ENCODE results near the gene CCL20. TPM values are rescaled to one million over a fixed set of nuclear protein-coding genes. Genes with fewer than 3 reads are reported as not detected.
"Not testable (repeated sequence)": the region's sequence is repeated elsewhere in the genome, so short reads cannot be mapped to it uniquely, and the experiment has no call there.

Gene CCL20
- total RNA-seq, 1 donor from 2014 or later = not detected

DNA sequence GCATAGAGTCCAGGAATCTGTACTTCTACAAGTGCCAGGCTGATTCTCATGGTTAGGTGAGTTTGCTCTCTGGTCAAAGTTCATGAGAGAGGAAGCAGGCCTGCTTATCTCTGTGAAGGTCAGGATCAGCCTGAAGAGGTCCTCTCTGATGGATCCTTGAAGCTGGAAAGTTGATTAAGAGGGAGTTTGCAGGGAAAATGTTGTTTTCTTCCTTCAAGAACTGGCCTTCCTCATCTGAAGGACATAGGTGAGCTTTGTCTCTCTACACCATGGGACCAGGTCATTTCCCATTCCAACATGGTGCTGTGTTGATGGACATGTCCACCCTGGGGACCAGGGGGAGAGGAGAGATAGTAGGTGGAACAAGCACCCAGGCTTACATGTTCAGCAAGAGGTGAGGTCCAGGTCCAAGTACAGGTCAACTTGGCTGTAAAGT lies 14.9 kb downstream of the CCL20 start:
- DNase-seq (ENCODE audit: low spot score in 2 of 2) = no peak
- no peak for FAIRE-seq

DNA sequence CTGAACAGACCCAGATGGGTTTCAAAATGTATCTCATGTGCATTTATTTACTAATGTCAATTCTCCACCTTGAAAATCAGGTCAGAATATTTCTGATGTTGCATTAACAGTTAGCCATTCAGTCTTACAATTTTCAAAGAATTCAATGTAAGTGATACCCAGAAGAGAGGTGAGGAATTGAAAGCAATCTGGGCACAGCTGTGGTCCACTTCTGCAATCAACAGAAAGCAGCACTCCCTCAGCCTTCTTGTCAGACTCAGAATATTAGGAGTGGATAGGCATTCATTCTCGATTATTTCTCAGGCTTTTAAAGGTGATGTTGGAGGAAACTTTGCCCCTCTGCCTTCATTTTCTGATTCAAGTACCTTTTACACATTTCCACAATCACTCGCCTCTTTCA lies 15.7 kb downstream of the CCL20 start:
- FAIRE-seq (no peak), DNase-seq (ENCODE audit: low spot score in 2 of 2) (no peak)

DNA sequence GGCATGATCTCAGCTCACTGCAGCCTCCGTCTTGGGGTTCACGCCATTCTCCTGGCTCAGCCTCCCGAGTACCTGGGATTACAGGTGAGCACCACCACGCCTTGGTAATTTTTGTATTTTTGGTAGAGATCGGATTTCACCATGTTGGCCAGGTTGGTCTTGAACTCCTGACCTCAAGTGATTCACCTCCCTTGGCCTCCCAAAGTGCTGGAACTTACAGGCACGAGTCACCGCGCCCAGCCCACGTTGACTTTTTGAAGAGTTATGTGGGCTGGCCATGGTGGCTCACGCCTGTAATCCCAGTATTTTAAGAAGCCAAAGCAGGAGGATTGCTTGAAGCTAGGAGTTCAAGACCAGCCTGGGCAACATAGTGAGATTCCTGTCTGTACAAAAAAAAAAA lies 20.8 kb downstream of the CCL20 start:
- FAIRE-seq (no peak), DNase-seq (ENCODE audit: low spot score in 2 of 2) (no peak)

DNA sequence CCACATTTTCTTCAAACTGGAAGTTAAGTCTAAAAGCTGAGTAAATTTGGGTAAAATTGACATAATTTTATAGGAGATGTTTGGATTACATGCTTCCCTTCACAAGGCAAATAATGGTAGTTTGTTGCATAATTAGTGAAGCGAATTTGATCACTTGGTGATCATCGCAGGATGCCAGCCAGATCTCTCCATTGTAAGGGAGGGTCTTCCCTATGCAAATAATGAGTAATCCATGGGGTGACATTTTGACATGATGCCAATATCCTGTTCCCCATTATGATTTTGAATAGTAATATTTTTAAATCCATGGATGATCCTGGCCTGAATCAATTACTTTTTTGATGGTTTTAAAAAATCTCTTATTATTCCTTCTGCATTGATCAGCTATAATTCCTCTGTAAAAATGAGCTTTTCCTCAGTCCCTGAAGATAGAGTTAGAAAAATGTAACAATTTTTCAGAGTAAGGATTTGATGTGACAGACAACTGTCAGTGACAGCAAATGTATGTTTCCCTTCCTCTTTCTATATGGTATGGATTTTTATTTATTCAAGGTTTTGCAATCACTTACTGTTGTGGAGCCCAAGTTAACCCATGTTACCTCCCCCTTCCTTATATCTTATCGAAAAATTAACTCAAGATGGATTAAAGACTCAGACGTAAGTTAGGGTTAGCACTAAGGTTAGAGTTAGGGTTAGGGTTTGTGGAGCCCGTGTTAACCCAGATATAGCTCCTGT lies 21.4 kb downstream of the CCL20 start:
- no peak for DNase-seq (ENCODE audit: low spot score in 2 of 2)
- FAIRE-seq = no peak

- DNase-seq (ENCODE audit: low spot score in 2 of 2); FAIRE-seq: not testable (repeated sequence)
Measured at GRCh38 chr2:227839339-227840129, 25.9 kb downstream of the CCL20 start.

GRCh38 chr2:227846831-227847230 lies 33.2 kb downstream of the CCL20 start:
- DNase-seq (ENCODE audit: low spot score in 2 of 2) (no peak), FAIRE-seq (no peak)

GRCh38 chr2:227848146-227848545 lies 34.5 kb downstream of the CCL20 start:
- DNase-seq (ENCODE audit: low spot score in 2 of 2) = no peak
- FAIRE-seq = no peak

DNA sequence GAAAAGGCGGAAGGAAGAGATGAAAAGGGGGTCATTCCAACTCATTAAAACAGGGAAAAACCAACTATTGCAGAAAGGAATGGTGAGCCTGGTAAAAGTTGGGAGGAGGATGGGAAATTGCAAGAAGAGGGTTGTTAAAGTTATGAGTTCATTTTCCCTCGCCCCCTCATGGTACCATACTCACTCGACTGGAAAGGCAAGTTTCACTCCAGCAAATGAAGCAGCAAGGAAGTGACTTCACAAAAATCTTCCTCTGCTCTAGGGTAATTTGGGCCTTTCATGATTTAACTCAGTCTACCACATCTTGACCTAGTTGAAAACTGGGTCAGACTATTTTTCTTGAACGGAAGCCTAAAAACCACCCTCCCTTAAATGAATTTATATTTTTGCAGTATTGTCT lies 34.9 kb downstream of the CCL20 start:
- FAIRE-seq (no peak), DNase-seq (ENCODE audit: low spot score in 2 of 2) (no peak)

DNA sequence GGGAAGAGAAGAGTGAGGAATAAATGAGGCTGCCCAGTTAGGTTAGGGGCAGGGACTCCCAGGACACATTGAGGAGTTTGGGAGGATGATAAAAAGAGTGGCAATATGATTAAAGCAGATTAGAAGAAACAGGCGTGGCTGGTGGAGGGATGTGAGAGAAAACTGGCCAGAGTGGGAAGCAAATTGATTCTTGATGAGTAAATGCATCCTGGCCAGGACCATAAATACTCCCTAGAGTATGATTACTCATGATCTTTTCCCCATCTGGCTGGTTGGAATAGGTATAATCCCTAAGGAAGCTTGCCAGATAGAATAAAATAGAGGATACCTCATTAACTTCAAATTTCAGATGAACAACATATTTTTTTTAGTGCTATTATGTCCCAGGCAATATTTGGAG lies 36.3 kb downstream of the CCL20 start:
- DNase-seq (ENCODE audit: low spot score in 2 of 2) (no peak), FAIRE-seq (no peak)

- FAIRE-seq (no peak), DNase-seq (ENCODE audit: low spot score in 2 of 2) (no peak)
Measured at GRCh38 chr2:227853204-227853629, 39.6 kb downstream of the CCL20 start.

GRCh38 chr2:227853765-227854271 lies 40.2 kb downstream of the CCL20 start:
- FAIRE-seq = no peak
- DNase-seq (ENCODE audit: low spot score in 2 of 2) = no peak

DNA sequence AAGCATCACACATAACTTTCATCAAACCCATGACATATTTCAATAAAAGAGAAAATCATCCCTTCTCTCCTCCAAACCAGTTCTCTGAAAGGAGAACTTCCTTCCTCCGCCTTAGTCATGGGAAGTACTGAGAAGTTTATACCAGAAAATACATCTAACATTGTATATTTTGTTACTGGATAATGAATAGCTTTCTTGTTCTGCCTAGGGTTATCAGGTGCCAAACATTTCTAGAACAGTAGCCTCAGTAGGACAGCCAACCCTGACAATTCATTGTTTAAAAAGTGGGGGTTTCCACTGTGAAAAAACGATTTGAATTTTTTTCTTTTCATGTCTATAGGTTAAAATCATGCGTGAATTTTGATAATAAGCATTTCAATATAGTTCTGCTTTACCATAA lies 41.8 kb downstream of the CCL20 start:
- no peak for DNase-seq (ENCODE audit: low spot score in 2 of 2)
- no peak for FAIRE-seq

GRCh38 chr2:227856697-227857096 lies 43.1 kb downstream of the CCL20 start:
- no peak for DNase-seq (ENCODE audit: low spot score in 2 of 2)
- FAIRE-seq = no peak

- FAIRE-seq (no peak), DNase-seq (ENCODE audit: low spot score in 2 of 2) (no peak)
Measured at GRCh38 chr2:227860221-227860641, 46.6 kb downstream of the CCL20 start.

- FAIRE-seq (no peak), DNase-seq (ENCODE audit: low spot score in 2 of 2) (no peak)
Measured at GRCh38 chr2:227861011-227861410, 47.4 kb downstream of the CCL20 start.

DNA sequence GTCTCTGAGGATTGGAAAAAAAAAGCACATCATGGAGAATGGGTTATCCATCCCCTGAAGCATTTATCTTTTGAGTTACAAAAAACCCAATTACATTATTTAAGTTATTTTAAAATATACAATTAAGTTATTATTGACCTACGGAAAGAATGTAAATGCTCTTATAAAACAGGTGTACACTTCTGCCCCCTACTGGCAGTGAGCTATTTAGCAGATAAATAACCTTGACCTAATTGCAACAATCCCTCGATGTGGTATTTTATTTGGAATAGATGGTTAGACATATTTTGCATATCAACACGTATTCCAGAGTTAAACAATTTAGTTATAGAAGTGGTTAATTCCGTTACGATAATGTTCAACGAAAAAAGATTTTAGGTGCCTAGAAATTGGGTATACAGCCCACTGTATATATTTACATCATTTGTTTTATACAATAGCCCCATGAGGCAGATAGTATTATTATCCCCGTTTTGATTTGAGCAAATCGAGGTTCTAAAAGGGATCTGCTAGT lies 48.6 kb downstream of the CCL20 start:
- peak; percentile 92 for FAIRE-seq
- no peak for DNase-seq (ENCODE audit: low spot score in 2 of 2)

DNA sequence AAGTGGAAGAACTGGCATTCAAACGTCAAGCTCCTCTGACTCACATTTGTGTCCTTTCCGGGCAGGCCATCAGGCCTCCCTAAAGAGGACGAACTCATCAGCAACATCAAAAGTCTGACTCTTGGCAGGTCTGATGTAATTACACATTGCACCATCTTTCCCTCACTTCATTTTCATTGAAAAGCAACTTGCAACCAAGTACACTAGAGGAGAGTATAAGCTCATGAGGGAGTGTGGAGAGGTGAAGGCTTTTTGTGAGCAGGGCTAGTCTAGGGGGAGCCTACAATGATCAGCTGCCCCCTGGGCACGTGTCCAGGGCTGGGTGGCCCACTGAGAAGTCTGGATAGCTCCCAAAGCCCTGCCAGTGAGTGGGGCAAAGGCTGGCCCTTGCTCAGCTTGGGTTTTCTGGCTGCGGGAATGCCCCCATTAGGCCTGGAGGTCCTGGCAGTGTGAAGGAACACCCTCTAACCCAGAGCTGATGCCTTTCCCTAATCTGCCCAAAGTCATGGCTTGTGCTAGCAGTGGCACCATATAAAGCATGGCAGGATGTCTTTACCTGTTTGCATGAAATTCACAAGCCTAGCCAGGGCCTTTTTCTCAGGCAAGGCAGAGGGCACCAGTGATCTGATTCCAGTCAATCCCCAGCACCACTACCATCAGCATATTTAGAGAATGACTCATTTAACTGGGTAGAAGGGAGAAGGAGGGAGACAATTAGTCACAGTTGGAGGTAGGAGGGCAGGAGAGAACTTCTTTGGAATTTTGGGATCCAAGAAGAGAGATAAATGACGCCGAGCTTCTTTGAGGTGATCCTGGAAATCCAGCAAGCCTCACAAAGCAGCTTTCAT lies 49.3 kb downstream of the CCL20 start:
- DNase-seq (ENCODE audit: low spot score in 2 of 2) = no peak
- FAIRE-seq = no peak

DNA sequence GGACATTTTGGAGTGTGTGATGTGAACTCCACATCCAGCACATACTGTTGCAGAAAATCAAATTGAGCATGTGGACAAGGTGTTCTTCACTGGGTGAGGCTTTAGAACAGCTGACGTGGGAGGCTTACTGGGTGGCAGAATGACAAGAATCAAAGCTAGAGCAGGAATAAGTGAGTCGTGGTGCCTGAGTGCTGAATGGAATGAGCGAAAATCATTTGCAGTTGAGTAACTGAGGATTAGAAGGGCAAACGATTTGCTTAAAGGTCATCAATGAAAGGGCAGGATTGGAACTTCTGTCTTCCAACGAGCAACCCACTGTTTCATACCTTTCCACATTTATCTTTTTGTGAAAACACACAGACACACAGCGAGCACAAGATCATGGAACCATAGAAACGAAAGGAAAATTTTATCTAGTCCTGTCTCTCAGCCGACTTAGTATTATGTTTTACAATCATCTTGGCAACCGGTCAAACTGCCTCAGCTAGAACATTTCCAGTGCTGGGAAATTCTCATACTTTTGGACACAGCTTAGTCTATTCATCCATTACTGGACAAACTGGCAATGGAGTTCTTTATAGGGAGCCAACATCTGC lies 50.6 kb downstream of the CCL20 start:
- no peak for FAIRE-seq
- no peak for DNase-seq (ENCODE audit: low spot score in 2 of 2)

- no peak for DNase-seq (ENCODE audit: low spot score in 2 of 2)
Measured at GRCh38 chr2:227865291-227865690, 51.6 kb downstream of the CCL20 start.

More at GRCh38 chr2:227865291-227865690, 51.6 kb downstream of the CCL20 start:
- no peak for FAIRE-seq

All from frontal cortex (tissue), 4 donors.